GM12892 (cell line): ENCODE measurements around the gene SIDT2.
"Not testable (repeated sequence)": the region's sequence is repeated elsewhere in the genome, so short reads cannot be mapped to it uniquely, and the experiment has no call there.

Source experiments
- DNase-seq: peaks from one replicate; pipeline ENCODE4 v3.0.0; 2011; ENCODE audit not compliant: insufficient read length
- FAIRE-seq: peaks from 2 replicates; lab custom pipeline; 2011; peaks lifted over from hg19 to GRCh38; lab: Jason Lieb, UNC
- POLR2A ChIP-seq: IDR thresholded peaks from 2 replicates; pipeline ENCODE4 v1.6.1; 2011; ENCODE audit warnings: low read depth, low read length, control low read depth
- POLR2AphosphoS5 ChIP-seq: IDR thresholded peaks from 2 replicates; pipeline ENCODE4 v1.6.1; 2011; ENCODE audit warnings: low read depth, low read length, control low read depth
- TAF1 ChIP-seq: IDR thresholded peaks from 2 replicates; pipeline ENCODE4 v1.6.1; 2011; ENCODE audit warnings: low read depth, mild to moderate bottlenecking, control low read depth, low read length, borderline replicate concordance

Gene SIDT2

GRCh38 chr11:117200813-117201657 lies 22.5 kb downstream of the SIDT2 start:
- FAIRE-seq: no peak

GRCh38 chr11:117201658-117202305 lies 23.2 kb downstream of the SIDT2 start:
- DNase-seq (no peak), FAIRE-seq (no peak)
- TF ChIP-seq POLR2A: no peak
- no peak for TF ChIP-seq POLR2AphosphoS5
- TF ChIP-seq TAF1: no peak

More at GRCh38 chr11:117200813-117201657, 22.5 kb downstream of the SIDT2 start:
- DNase-seq: no peak
- TF ChIP-seq TAF1: no peak
- no peak for TF ChIP-seq POLR2AphosphoS5
- no peak for TF ChIP-seq POLR2A

- DNase-seq (no peak), FAIRE-seq (no peak)
- TF ChIP-seq POLR2AphosphoS5 (no peak), TAF1 (no peak), POLR2A (no peak)
These were observed 24.0 kb downstream of the SIDT2 start for GRCh38 chr11:117202386-117203068.

GRCh38 chr11:117203069-117203407 lies 24.5 kb downstream of the SIDT2 start:
- DNase-seq (no peak), FAIRE-seq (no peak)
- no peak for TF ChIP-seq TAF1
- TF ChIP-seq POLR2A: 0 out of 2 replicates have a peak, but pooled peaks have one; percentile 15

GRCh38 chr11:117204283-117205080 lies 25.9 kb downstream of the SIDT2 start:
- no peak for DNase-seq
- TF ChIP-seq TAF1 (no peak), POLR2AphosphoS5 (no peak)
- no peak for FAIRE-seq

GRCh38 chr11:117205211-117205818 lies 26.8 kb downstream of the SIDT2 start:
- FAIRE-seq: peak; percentile 89

GRCh38 chr11:117206111-117206510 lies 27.6 kb downstream of the SIDT2 start:
- FAIRE-seq, DNase-seq: not testable (repeated sequence)

More at GRCh38 chr11:117205211-117205818, 26.8 kb downstream of the SIDT2 start:
- no peak for DNase-seq
- TF ChIP-seq TAF1 (no peak), POLR2A (no peak), POLR2AphosphoS5 (no peak)

GRCh38 chr11:117206859-117207258 lies 28.3 kb downstream of the SIDT2 start:
- FAIRE-seq: peak; percentile 61

GRCh38 chr11:117207481-117207880 lies 28.9 kb downstream of the SIDT2 start:
- FAIRE-seq: peak; percentile 27
- DNase-seq: not testable (repeated sequence)

More at GRCh38 chr11:117206859-117207258, 28.3 kb downstream of the SIDT2 start:
- not testable (repeated sequence) for DNase-seq

- FAIRE-seq, DNase-seq: not testable (repeated sequence)
These were observed 30.2 kb downstream of the SIDT2 start for GRCh38 chr11:117208710-117209109.

GRCh38 chr11:117209351-117210125 lies 31.0 kb downstream of the SIDT2 start:
- FAIRE-seq, DNase-seq: not testable (repeated sequence)
